Panc1 (cell line): ENCODE results near the gene AQP5. TPM values are rescaled to one million over a fixed set of nuclear protein-coding genes. Genes with fewer than 3 reads are reported as not detected.

Source experiments
- ATAC-seq: fragments of 200-7000 bp; cut with Tn5 transposase; 2 replicates; pipeline ENCODE4 v1.9.1; 2020; ENCODE audit warnings: mild to moderate bottlenecking, moderate library complexity
- BruUV-seq: library from RNA; stranded (reverse); fragments of 400-500 nt; replicated peaks from 2 replicates; lab custom pipeline; 2021; lab: Mats Ljungman, UMichigan
- CTCF ChIA-PET: fragments of 300-600 bp; sonication (Branson Sonifier 250); formaldehyde crosslinking; loops from one replicate; lab custom pipeline; 2022; ENCODE audit warnings: antibody characterized with exemption; lab: Charles Lee
- POLR2A ChIA-PET: fragments of 300-600 bp; sonication (Branson Sonifier 250); formaldehyde crosslinking; loops from one replicate; lab custom pipeline; 2022; ENCODE audit warnings: antibody characterized with exemption; lab: Charles Lee
- DNase-seq: peaks from one replicate; pipeline ENCODE4 v3.0.0-alpha.2; 2010; ENCODE audit warnings: low read depth, low spot score
- H3K27ac ChIP-seq: 2 replicates; pipeline ENCODE4 v1.5.1; 2011; ENCODE audit warnings: mild to moderate bottlenecking, low read length, inconsistent platforms
- H3K27me3 ChIP-seq: fragments of 200-500 bp; sonication (Bioruptor generic); 2 replicates; pipeline ENCODE4 v1.6.0; 2014; ENCODE audit warnings: low read length, inconsistent platforms; ENCODE audit not compliant: control insufficient read depth, insufficient read depth
- H3K36me3 ChIP-seq: fragments of 200-500 bp; sonication (Bioruptor generic); 2 replicates; pipeline ENCODE4 v1.5.1; 2014; ENCODE audit warnings: inconsistent platforms, mild to moderate bottlenecking, low read length, moderate library complexity; ENCODE audit not compliant: control insufficient read depth, insufficient read depth
- H3K4me1 ChIP-seq: 2 replicates; pipeline ENCODE4 v1.5.1; 2011; ENCODE audit warnings: inconsistent platforms, mild to moderate bottlenecking, low read length, moderate library complexity; ENCODE audit not compliant: control insufficient read depth, insufficient read depth
- H3K4me3 ChIP-seq, 2 experiments: 2 replicates each; pipeline ENCODE4 v1.5.1; 2011 to 2012; ENCODE audit warnings: low read depth in 2 of 2, low read length in 2 of 2, mild to moderate bottlenecking in 2 of 2, inconsistent platforms in 1 of 2, moderate library complexity in 1 of 2
- H3K9me3 ChIP-seq: fragments of 200-500 bp; sonication (Bioruptor generic); 2 replicates; pipeline ENCODE4 v1.5.1; 2014; ENCODE audit warnings: low read depth, mild to moderate bottlenecking, inconsistent platforms, low read length, moderate library complexity; ENCODE audit not compliant: control insufficient read depth, insufficient read depth
- CTCF ChIP-seq: fragments of 450-650 bp; IDR thresholded peaks from 2 replicates; pipeline ENCODE4 v1.5.1; 2017; ENCODE audit warnings: mild to moderate bottlenecking
- POLR2AphosphoS5 ChIP-seq: IDR thresholded peaks from 2 replicates; pipeline ENCODE4 v1.6.1; 2012; ENCODE audit warnings: mild to moderate bottlenecking, low read depth, low read length, moderate library complexity
- REST ChIP-seq, 2 experiments: IDR thresholded peaks; 2 replicates each; pipeline ENCODE4 v1.6.1; 2011 to 2012; ENCODE audit warnings: low read depth in 2 of 2, control low read depth in 1 of 2, low read length in 1 of 2, mild to moderate bottlenecking in 1 of 2, moderate library complexity in 1 of 2; ENCODE audit not compliant: insufficient read depth in 1 of 2
- SIN3A ChIP-seq: IDR thresholded peaks from 2 replicates; pipeline ENCODE4 v1.6.1; 2012; ENCODE audit warnings: low read depth, mild to moderate bottlenecking, low read length, moderate library complexity, borderline replicate concordance; ENCODE audit not compliant: insufficient read depth
- TCF7L2 ChIP-seq: IDR thresholded peaks from 2 replicates; pipeline ENCODE4 v1.6.1; 2011; ENCODE audit warnings: mild to moderate bottlenecking, low read depth, low read length, inconsistent platforms
- in situ Hi-C: cut with HindIII; loops from 2 replicates; pipeline ENCODE4 v1.10.0; 2016; ENCODE audit warnings: low sequenced_read_pairs, low pct_unique_long_range_greater_than_20kb
- intact Hi-C: fragments of 100-400 bp; cut with micrococcal nuclease; formaldehyde crosslinking; loops from one replicate; pipeline ENCODE4 v1.10.0; 2022; ENCODE audit not compliant: unreplicated experiment
- total RNA-seq: library from RNA; stranded (reverse); gene quantifications from one replicate; pipeline ENCODE4 v1.2.1, GENCODE V29; 2021; ENCODE audit not compliant: unreplicated experiment

AQP5 gene
- total RNA-seq, 1 experiment from 2014 or later, result 0.72 TPM

GRCh38 chr12:49924628-49925246 lies 36.9 kb upstream of the AQP5 start:
- no peaks in the 10 kb centered on the region for H3K27me3 ChIP-seq
- ChIA-PET POLR2A (interaction anchor here (0.5 kb wide), 1 partner anchor 142 kb away, joined by 9 read pairs; no protein-coding TSS in a partner anchor), CTCF (no interaction called here)
- intact Hi-C loops (no loop called here), in situ Hi-C loops (no loop called here)
- H3K36me3 ChIP-seq, result no peaks in the 10 kb centered on the region
- no peak overlapping the region for H3K27ac ChIP-seq
- no peaks in the 10 kb centered on the region for H3K4me1 ChIP-seq
- H3K9me3 ChIP-seq, result no peaks in the 10 kb centered on the region
- ATAC-seq (no peak), DNase-seq (no peak)
- BruUV-seq, result no TSS peak
- H3K4me3 ChIP-seq, result no peak overlapping the region
- TF ChIP-seq SIN3A, result no peak
- TF ChIP-seq CTCF, result no peak
- no peak for TF ChIP-seq TCF7L2
- TF ChIP-seq REST (IDR thresholded peaks at IDR 0.05; ENCODE audit: insufficient read depth in 1 of 2, low read depth in 2 of 2, low read length in 1 of 2), result no peak
- no peak for TF ChIP-seq POLR2AphosphoS5

- intact Hi-C loops (no loop called here), in situ Hi-C loops (no loop called here)
- TF ChIP-seq SIN3A (no peak), TCF7L2 (no peak), REST (IDR thresholded peaks at IDR 0.05; ENCODE audit: insufficient read depth in 1 of 2, low read depth in 2 of 2, low read length in 1 of 2) (no peak)
- ChIA-PET CTCF (no interaction called here), POLR2A (no interaction called here)
- no TSS peak for BruUV-seq
- Histone ChIP-seq H3K27me3 (no peaks in the 10 kb centered on the region), H3K4me1 (no peaks in the 10 kb centered on the region), H3K36me3 (no peaks in the 10 kb centered on the region), H3K27ac (no peak overlapping the region), H3K9me3 (no peaks in the 10 kb centered on the region), H3K4me3 (no peak overlapping the region)
- DNase-seq (no peak), ATAC-seq (no peak)
Observed at GRCh38 chr12:49925433-49926204, 36.1 kb upstream of the AQP5 start.
